K562 (cell line): Measurements from ENCODE around the gene CDH18. TPM values are rescaled to one million over a fixed set of nuclear protein-coding genes. Genes with fewer than 3 reads are reported as not detected.

Experiments
- ATAC-seq: fragments of 200-7000 bp; cut with Tn5 transposase; 3 replicates; pipeline ENCODE4 v1.9.1; 2020; ENCODE audit warnings: moderate library complexity
- BruUV-seq: library from RNA; stranded (reverse); fragments of 400-500 nt; replicated peaks from 2 replicates; lab custom pipeline; 2021; lab: Mats Ljungman, UMichigan
- CTCF ChIA-PET: fragments of 300-600 bp; formaldehyde crosslinking; extraction: SDS; loops from one replicate; lab custom pipeline; 2021; ENCODE audit warnings: low intra/inter-chr PET ratio; lab: Yijun Ruan, JAX
- POLR2A ChIA-PET: fragments of 300-600, 350-650 bp; sonication (Branson Sonifier 250); formaldehyde crosslinking; extraction: SDS; loops from one replicate; lab custom pipeline; 2021; ENCODE audit warnings: antibody characterized with exemption, inconsistent platforms; lab: Yijun Ruan, JAX
- DNase-seq, 4 experiments: peaks; one replicate each; pipeline versions ENCODE4 v3.0.0 to v3.0.0-alpha.2; 2011 to 2018; ENCODE audit warnings: low spot score in 3 of 4, mixed read lengths in 3 of 4; ENCODE audit errors: extremely low read depth in 1 of 4
- FAIRE-seq: peaks from 2 replicates; lab custom pipeline; 2011; peaks lifted over from hg19 to GRCh38; lab: Jason Lieb, UNC
- H2AFZ ChIP-seq: 2 replicates; pipeline ENCODE4 v1.6.0; 2011; ENCODE audit warnings: low read depth, low read length, control low read depth, inconsistent platforms
- H3K27ac ChIP-seq: fragments of 200-600 bp; 3 replicates; pipeline ENCODE4 v1.8.0; 2011; ENCODE audit warnings: low read depth, mild to moderate bottlenecking, control low read depth, inconsistent platforms, low read length, moderate library complexity, mixed read lengths; ENCODE audit errors: extremely low read depth
- H3K27me3 ChIP-seq, 2 experiments: fragments of 300-600 bp in 1 of 2; 2 replicates in 1 of 2; 3 replicates in 1 of 2; pipeline versions ENCODE4 v1.6.0 to v1.8.0; 2011; ENCODE audit warnings: inconsistent platforms in 2 of 2, low read length in 2 of 2, mild to moderate bottlenecking in 1 of 2, mixed read lengths in 1 of 2, moderate library complexity in 1 of 2; ENCODE audit not compliant: control insufficient read depth in 2 of 2, insufficient read depth in 2 of 2
- H3K36me3 ChIP-seq: fragments of 300-600 bp; 3 replicates; pipeline ENCODE4 v1.8.0; 2011; ENCODE audit warnings: mild to moderate bottlenecking, low read length, inconsistent platforms; ENCODE audit not compliant: control insufficient read depth, insufficient read depth
- H3K4me1 ChIP-seq, 2 experiments: fragments of 200-600 bp in 1 of 2; replicated peaks in 1 of 2; 2 replicates in 1 of 2; 3 replicates in 1 of 2; pipeline versions ENCODE4 v1.5.1 to v1.8.0; 2011; ENCODE audit warnings: inconsistent platforms in 2 of 2, low read length in 2 of 2, mild to moderate bottlenecking in 1 of 2, mixed read lengths in 1 of 2, moderate library complexity in 1 of 2; ENCODE audit not compliant: control insufficient read depth in 2 of 2, insufficient read depth in 2 of 2
- H3K4me2 ChIP-seq: 2 replicates; pipeline ENCODE4 v1.6.1; 2011; ENCODE audit warnings: low read length, control low read depth, inconsistent platforms, mixed read lengths; ENCODE audit not compliant: insufficient read depth
- H3K4me3 ChIP-seq: fragments of 200-600 bp; sonication (generic), shearing (Covaris generic); 2 replicates; pipeline ENCODE4 v1.5.1; 2016; ENCODE audit warnings: control low read depth, inconsistent platforms
- H3K79me2 ChIP-seq: fragments of 200-600 bp; 3 replicates; pipeline ENCODE4 v1.8.0; 2011; ENCODE audit warnings: low read length, inconsistent platforms; ENCODE audit not compliant: control insufficient read depth, insufficient read depth
- H3K9ac ChIP-seq, 2 experiments: 2 replicates each; pipeline versions ENCODE4 v1.6.0 to v1.6.1; 2011; ENCODE audit warnings: low read depth in 2 of 2, low read length in 2 of 2, control low read depth in 1 of 2, inconsistent platforms in 1 of 2, mild to moderate bottlenecking in 1 of 2, mixed read lengths in 1 of 2; ENCODE audit not compliant: insufficient read depth in 1 of 2
- H3K9me1 ChIP-seq: one replicate; pipeline ENCODE4 v1.6.0; 2011; ENCODE audit warnings: inconsistent platforms, mild to moderate bottlenecking, low read length, moderate library complexity; ENCODE audit not compliant: control insufficient read depth, insufficient read depth
- H3K9me3 ChIP-seq: replicated peaks from 2 replicates; pipeline ENCODE4 v1.5.1; 2011; ENCODE audit warnings: low read depth, low read length, inconsistent platforms; ENCODE audit not compliant: control insufficient read depth, insufficient read depth
- H4K20me1 ChIP-seq: replicated peaks from 2 replicates; pipeline ENCODE4 v1.6.1; 2011; ENCODE audit warnings: low read length, inconsistent platforms, mixed read lengths; ENCODE audit not compliant: control insufficient read depth, insufficient read depth
- BRD4 ChIP-seq: fragments of 200-600 bp; sonication (generic); IDR thresholded peaks from 2 replicates; pipeline ENCODE4 v1.6.1; 2017; ENCODE audit warnings: inconsistent platforms
- DIDO1 ChIP-seq: fragments of 450-650 bp; IDR thresholded peaks from 2 replicates; pipeline ENCODE4 v1.6.1; 2016; ENCODE audit warnings: low read depth, missing biosample characterization, missing genetic modification characterization
- NCOA6 ChIP-seq: fragments of 450-650 bp; IDR thresholded peaks from 2 replicates; pipeline ENCODE4 v1.6.1; 2017; ENCODE audit warnings: mild to moderate bottlenecking
- NR2F6 ChIP-seq: fragments of 450-650 bp; formaldehyde crosslinking; IDR thresholded peaks from 2 replicates; pipeline ENCODE4 v1.4.0; 2020; ENCODE audit warnings: mild to moderate bottlenecking
- NR3C1 ChIP-seq: sonication (generic); formaldehyde crosslinking; IDR thresholded peaks from 2 replicates; pipeline ENCODE4 v1.8.1; 2022; ENCODE audit warnings: missing genetic modification reagents
- RNF219 ChIP-seq: fragments of 250-450 bp; sonication (Bioruptor Pico); IDR thresholded peaks from 2 replicates; pipeline ENCODE4 v1.5.0; 2022; ENCODE audit warnings: mild to moderate bottlenecking
- ZNF76 ChIP-seq: fragments of 250-450 bp; sonication (Bioruptor Pico); IDR thresholded peaks from 2 replicates; pipeline ENCODE4 v1.4.0; 2020; ENCODE audit warnings: mild to moderate bottlenecking, moderate library complexity, borderline replicate concordance
- WGBS: fragments of 100-300 bp; shearing (Covaris generic); methylation state at CpG from one replicate; pipeline ENCODE4 v1.1.6; 2016; ENCODE audit warnings: low coverage, mixed read lengths; ENCODE audit not compliant: insufficient coverage; ENCODE audit errors: missing lambda C conversion rate; 5-methylcytosine and 5-hydroxymethylcytosine counted together
- in situ Hi-C: fragments of 300-500 bp; cut with MboI; formaldehyde crosslinking; loops from 4 replicates; pipeline ENCODE4 v1.15.0; 2018; ENCODE audit warnings: inconsistent platforms, mixed read lengths
- intact Hi-C: fragments of 100-400 bp; cut with micrococcal nuclease; formaldehyde crosslinking; loops from 2 replicates; pipeline ENCODE4 v1.14.2; 2022
- polyA plus RNA-seq, 8 experiments: library from polyadenylated mRNA; depleted of rRNA in 4 of 8; stranded (reverse) in 5 of 8; unstranded in 3 of 8; fragments of >200 nt; fragmentation: Nextera tagmentation in 2 of 8; fragmentation: Illumina TruSeq in 1 of 8; extraction: Ambion mirVana in 2 of 8; extraction: Trizol in 1 of 8; gene quantifications; 2 replicates each; pipeline versions ENCODE4 v1.2.1 to v1.2.3, GENCODE V29; 2011 to 2014; ENCODE audit warnings: inconsistent platforms in 1 of 8, missing spikeins in 1 of 8
- total RNA-seq, 7 experiments: library from RNA; depleted of rRNA in 6 of 7; stranded (reverse); fragments of >200 nt in 6 of 7; fragmentation: Illumina TruSeq in 2 of 7; extraction: Trizol in 2 of 7; gene quantifications; 2 replicates each; pipeline versions ENCODE4 v1.2.1 to v1.2.3, GENCODE V29; 2011 to 2021; ENCODE audit warnings: low replicate concordance in 1 of 7

CDH18 gene
- total and polyA plus RNA-seq, 9 of the 15 experiments (the other 6 are each of a cell fraction or from before 2014, with no cell fraction given), result 0.18 to 1.4 (median 0.31) TPM

DNA sequence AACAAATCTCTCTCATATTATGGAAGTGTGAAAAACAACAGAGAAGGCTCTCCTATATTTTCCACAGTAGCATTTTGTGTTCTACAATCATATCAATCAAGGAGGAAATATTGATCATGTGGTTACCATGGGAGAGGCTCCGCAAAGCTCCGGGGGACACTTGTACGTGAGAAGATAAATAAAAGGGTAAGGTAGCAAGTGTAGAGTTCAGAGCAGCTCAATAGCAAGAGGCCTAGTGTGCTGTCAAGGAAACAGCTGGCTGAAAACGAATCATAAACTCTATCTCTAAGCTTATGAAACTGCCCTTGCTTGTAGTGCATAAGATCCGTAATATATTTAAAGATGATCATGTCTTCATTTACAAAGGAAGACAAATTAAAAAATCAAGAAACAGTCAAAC, 57.5 kb downstream of the CDH18 start:
- BruUV-seq, result no TSS peak
- ChIA-PET POLR2A (no interaction called here), CTCF (no interaction called here)
- Histone ChIP-seq H3K9me3 (no peaks in the 10 kb centered on the region; the same call in 1 of the 2 replicates), H3K9me1 (no peaks in the 10 kb centered on the region), H3K36me3 (no peaks in the 10 kb centered on the region), H3K4me1 (no peaks in the 10 kb centered on the region), H3K4me2 (no peak overlapping the region), H3K4me3 (no peak overlapping the region), H3K79me2 (no peaks in the 10 kb centered on the region), H2AFZ (no peak overlapping the region), H3K27me3 (no peaks in the 10 kb centered on the region), H4K20me1 (no peaks in the 10 kb centered on the region), H3K9ac (no peak overlapping the region), H3K27ac (no peak overlapping the region)
- DNase-seq (no peak), FAIRE-seq (no peak), ATAC-seq (no peak)
- 6% methylated on average over 5 of the region's 5 CpGs for WGBS
- TF ChIP-seq ZNF76 (CRISPR knock-in tag) (no peak), BRD4 (no peak), NR2F6 (CRISPR knock-in tag) (no peak), NCOA6 (no peak), NR3C1 (no peak), DIDO1 (tag) (no peak), RNF219 (CRISPR knock-in tag) (no peak)
- intact Hi-C loops, result no loop called here
- in situ Hi-C loops, result no loop called here
